Body of pancreas (tissue), 4 donors: ENCODE data around the gene KRT72. TPM values are rescaled to one million over a fixed set of nuclear protein-coding genes. Genes with fewer than 3 reads are reported as not detected.

Experiments
- ATAC-seq: fragments of 150-250 bp; one replicate; pipeline ENCODE4 v1.9.1; 2016
- DNase-seq, 4 donors: peaks; one replicate each; pipeline ENCODE4 v3.0.0-alpha.2; 2019
- H3K27ac ChIP-seq, 4 donors: fragments of 200-600 bp; sonication (generic); 1 replicate in 3 of 4; 2 replicates in 1 of 4; pipeline versions ENCODE4 v1.5.1 to v1.6.1; 2016 to 2019; ENCODE audit warnings: mild to moderate bottlenecking in 1 of 4, mixed read lengths in 1 of 4, moderate library complexity in 1 of 4
- H3K27me3 ChIP-seq, 2 donors: fragments of 200-600 bp; sonication (generic); one replicate each; pipeline ENCODE4 v1.6.0; 2016; ENCODE audit warnings: mild to moderate bottlenecking in 1 of 2
- H3K36me3 ChIP-seq, 2 donors: fragments of 200-600 bp; sonication (generic); replicated peaks in 1 of 2; 2 replicates each; pipeline ENCODE4 v1.5.1; 2016; ENCODE audit warnings: low read depth in 2 of 2; ENCODE audit not compliant: insufficient read depth in 1 of 2
- H3K4me1 ChIP-seq: fragments of 200-600 bp; sonication (generic); one replicate; pipeline ENCODE4 v1.6.0; 2016
- H3K4me3 ChIP-seq, 2 donors: fragments of 200-600 bp; sonication (generic); 1 replicate in 1 of 2; 2 replicates in 1 of 2; pipeline ENCODE4 v1.5.1; 2016 to 2019
- H3K9me3 ChIP-seq, 3 donors: fragments of 200-600 bp; sonication (generic); 1 replicate in 2 of 3; 2 replicates in 1 of 3; pipeline ENCODE4 v1.5.1; 2016
- CTCF ChIP-seq, 7 experiments: fragments of 450-650 bp in 4 of 7; fragments of 200-600 bp in 3 of 7; sonication (generic) in 3 of 7; IDR thresholded peaks; one replicate each; pipeline ENCODE4 v1.5.1; 2016 to 2019; ENCODE audit warnings: antibody characterized with exemption in 7 of 7
- POLR2A ChIP-seq, 3 donors: fragments of 450-650 bp; IDR thresholded peaks; one replicate each; pipeline ENCODE4 v1.6.1; 2016; ENCODE audit warnings: antibody characterized with exemption in 3 of 3, mild to moderate bottlenecking in 2 of 3
- WGBS, 2 donors: methylation state at CpG; one replicate each; pipeline ENCODE4 v1.1.5; 2017; 5-methylcytosine and 5-hydroxymethylcytosine counted together
- intact Hi-C: fragments of 100-400 bp; cut with DNase I; formaldehyde crosslinking; loops from one replicate; pipeline ENCODE4 v1.15.1; 2023
- total RNA-seq, 2 donors: library from RNA; depleted of rRNA; stranded (reverse); fragments of >200 nt; gene quantifications; one replicate each; pipeline ENCODE4 v1.1.0, GENCODE V29; 2016

KRT72 gene
- total RNA-seq, 2 donors from 2014 or later: not detected

GRCh38 chr12:52643233-52644077, 42.2 kb upstream of the KRT72 start:
- intact Hi-C loops: no loop called here
- WGBS, 2 donors: 74 to 81% methylated on average over 9 to 10 of the region's 10 CpGs
- Histone ChIP-seq H3K27me3 (no peaks in the 10 kb centered on the region), H3K9me3 (no peaks in the 10 kb centered on the region), H3K36me3 (no peaks in the 10 kb centered on the region), H3K4me3 (no peak overlapping the region), H3K27ac (no peak overlapping the region), H3K4me1 (no peaks in the 10 kb centered on the region)
- ATAC-seq: no peak
- no peak for DNase-seq
- TF ChIP-seq POLR2A (IDR thresholded peaks at IDR 0.05) (no peak), CTCF (IDR thresholded peaks at IDR 0.05) (no peak)

- Histone ChIP-seq H3K4me1 (no peaks in the 10 kb centered on the region), H3K27me3 (no peaks in the 10 kb centered on the region), H3K4me3 (no peak overlapping the region), H3K36me3 (no peaks in the 10 kb centered on the region), H3K27ac (no peak overlapping the region), H3K9me3 (no peaks in the 10 kb centered on the region)
- WGBS, 2 donors: 43 to 71% methylated on average over 4 of the region's 4 CpGs
- TF ChIP-seq CTCF (IDR thresholded peaks at IDR 0.05) (no peak), POLR2A (IDR thresholded peaks at IDR 0.05) (no peak)
- DNase-seq (no peak), ATAC-seq (no peak)
- intact Hi-C loops: no loop called here
Measured at GRCh38 chr12:52641468-52641867, 40.2 kb upstream of the KRT72 start.

DNA sequence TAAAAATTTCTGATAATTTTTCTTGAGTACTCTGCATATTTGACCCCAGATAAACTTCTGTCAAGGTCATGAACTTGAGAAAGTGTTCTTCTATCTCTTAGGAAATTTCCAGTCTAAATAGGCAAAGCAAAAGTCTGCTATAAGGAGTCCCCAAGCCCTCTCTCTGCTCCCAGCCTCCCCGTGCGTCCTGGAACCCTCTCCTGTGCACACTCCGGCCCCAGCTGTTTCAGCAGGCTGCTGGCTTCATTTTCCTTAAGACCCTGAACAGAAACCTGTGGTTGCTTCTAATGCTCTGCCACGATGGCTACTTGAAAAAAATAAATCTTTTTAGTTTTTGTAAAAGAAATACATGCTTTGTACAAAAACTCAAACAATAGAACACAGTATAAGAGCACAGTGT, 36.0 kb upstream of the KRT72 start:
- DNase-seq (no peak), ATAC-seq (no peak)
- no peaks in the 10 kb centered on the region for H3K9me3 ChIP-seq
- WGBS, 2 donors: 62 to 73% methylated on average over 4 of the region's 4 CpGs
- no peaks in the 10 kb centered on the region for H3K4me1 ChIP-seq
- no peaks in the 10 kb centered on the region for H3K36me3 ChIP-seq
- TF ChIP-seq POLR2A (IDR thresholded peaks at IDR 0.05) (no peak), CTCF (IDR thresholded peaks at IDR 0.05) (no peak)
- intact Hi-C loops: no loop called here
- no peak overlapping the region for H3K27ac ChIP-seq
- no peak overlapping the region for H3K4me3 ChIP-seq
- H3K27me3 ChIP-seq: no peaks in the 10 kb centered on the region

GRCh38 chr12:52636592-52637258, 35.5 kb upstream of the KRT72 start:
- no peak for ATAC-seq
- intact Hi-C loops: no loop called here
- TF ChIP-seq POLR2A (IDR thresholded peaks at IDR 0.05) (no peak), CTCF (IDR thresholded peaks at IDR 0.05) (no peak)
- Histone ChIP-seq H3K4me1 (no peaks in the 10 kb centered on the region), H3K36me3 (no peaks in the 10 kb centered on the region), H3K9me3 (no peaks in the 10 kb centered on the region), H3K27me3 (no peaks in the 10 kb centered on the region), H3K4me3 (no peak overlapping the region), H3K27ac (no peak overlapping the region)
- 55 to 71% methylated on average over 5 of the region's 5 CpGs for WGBS, 2 donors
- no peak for DNase-seq
